HepG2 (cell line): ENCODE measurements around the gene CARMIL3. TPM values are rescaled to one million over a fixed set of nuclear protein-coding genes. Genes with fewer than 3 reads are reported as not detected.

Experiments used
- ATAC-seq: fragments of 200-7000 bp; cut with Tn5 transposase; 3 replicates; pipeline ENCODE4 v1.9.1; 2020; ENCODE audit warnings: mild to moderate bottlenecking, moderate library complexity
- BruUV-seq: library from RNA; stranded (reverse); fragments of 400-500 nt; replicated peaks from 2 replicates; lab custom pipeline; 2021; lab: Mats Ljungman, UMichigan
- CTCF ChIA-PET: fragments of 300-600 bp; formaldehyde crosslinking; extraction: SDS; loops from one replicate; lab custom pipeline; 2021; ENCODE audit warnings: low total read pairs, inconsistent platforms, low intra/inter-chr PET ratio; lab: Yijun Ruan, JAX
- POLR2A ChIA-PET: fragments of 350-600 bp; sonication (Branson Sonifier 250); formaldehyde crosslinking; loops from one replicate; lab custom pipeline; 2020; ENCODE audit warnings: antibody characterized with exemption, inconsistent platforms; lab: Yijun Ruan, JAX
- DNase-seq: peaks from one replicate; pipeline ENCODE4 v3.0.0-alpha.2; 2015; ENCODE audit warnings: low spot score
- FAIRE-seq: peaks from 3 replicates; lab custom pipeline; 2011; peaks lifted over from hg19 to GRCh38; lab: Jason Lieb, UNC
- H2AFZ ChIP-seq: one replicate; pipeline ENCODE4 v1.6.1; 2011; ENCODE audit warnings: low read length, inconsistent platforms
- H3K27ac ChIP-seq: fragments of 300-600 bp; 3 replicates; pipeline ENCODE4 v1.8.0; 2011; ENCODE audit warnings: mixed run types, mild to moderate bottlenecking, mixed read lengths, low read length, inconsistent platforms; ENCODE audit not compliant: insufficient read depth; ENCODE audit errors: extremely low read length
- H3K27me3 ChIP-seq, 2 experiments: fragments of 200-600 bp in 1 of 2; 2 replicates in 1 of 2; 3 replicates in 1 of 2; pipeline versions ENCODE4 v1.6.0 to v1.8.0; 2011; ENCODE audit warnings: low read length in 2 of 2, mild to moderate bottlenecking in 2 of 2, moderate library complexity in 2 of 2, inconsistent platforms in 1 of 2; ENCODE audit not compliant: insufficient read depth in 2 of 2, control insufficient read depth in 1 of 2
- H3K36me3 ChIP-seq, 2 experiments: fragments of 200-600 bp in 1 of 2; replicated peaks in 1 of 2; 2 replicates in 1 of 2; 3 replicates in 1 of 2; pipeline versions ENCODE4 v1.5.1 to v1.8.0; 2011; ENCODE audit warnings: low read length in 2 of 2, inconsistent platforms in 1 of 2; ENCODE audit not compliant: insufficient read depth in 2 of 2, control insufficient read depth in 1 of 2
- H3K4me1 ChIP-seq: 2 replicates; pipeline ENCODE4 v1.5.1; 2012; ENCODE audit warnings: low read length, inconsistent platforms; ENCODE audit not compliant: insufficient read depth
- H3K4me2 ChIP-seq: 2 replicates; pipeline ENCODE4 v1.6.0; 2011; ENCODE audit warnings: low read depth, low read length, inconsistent platforms
- H3K4me3 ChIP-seq, 3 experiments: fragments of 200-600 bp in 1 of 3; sonication (generic), shearing (Covaris generic) in 1 of 3; replicated peaks in 1 of 3; 2 replicates each; pipeline ENCODE4 v1.5.1; 2011 to 2016; ENCODE audit warnings: low read length in 3 of 3, inconsistent platforms in 2 of 3, low read depth in 2 of 3, mild to moderate bottlenecking in 2 of 3, control low read depth in 1 of 3, mixed read lengths in 1 of 3; ENCODE audit not compliant: insufficient read depth in 1 of 3
- H3K79me2 ChIP-seq: one replicate; pipeline ENCODE4 v1.6.1; 2011; ENCODE audit warnings: low read length, inconsistent platforms; ENCODE audit not compliant: insufficient read depth
- H3K9ac ChIP-seq: 2 replicates; pipeline ENCODE4 v1.6.0; 2011; ENCODE audit warnings: mild to moderate bottlenecking, low read depth, low read length, inconsistent platforms; ENCODE audit not compliant: insufficient read depth
- H3K9me3 ChIP-seq: 2 replicates; pipeline ENCODE4 v1.5.1; 2012; ENCODE audit warnings: mild to moderate bottlenecking, low read length
- H4K20me1 ChIP-seq: 2 replicates; pipeline ENCODE4 v1.6.0; 2011; ENCODE audit warnings: inconsistent platforms, mild to moderate bottlenecking, low read length, moderate library complexity; ENCODE audit not compliant: insufficient read depth
- ARNT2 ChIP-seq: sonication (generic); formaldehyde crosslinking; IDR thresholded peaks from 2 replicates; pipeline ENCODE4 v1.8.0; 2022; ENCODE audit warnings: mild to moderate bottlenecking, low read depth, missing genetic modification reagents, moderate library complexity
- ATF7-NPFF ChIP-seq: sonication (generic); formaldehyde crosslinking; IDR thresholded peaks from 2 replicates; pipeline ENCODE4 v1.8.1; 2023; ENCODE audit warnings: mild to moderate bottlenecking, low read depth, missing genetic modification reagents, moderate library complexity
- FOXA3 ChIP-seq: IDR thresholded peaks from 2 replicates; pipeline ENCODE4 v1.6.1; 2016; ENCODE audit warnings: missing genetic modification reagents, missing compliant biosample characterization
- FOXC1 ChIP-seq: sonication (generic); formaldehyde crosslinking; IDR thresholded peaks from 2 replicates; pipeline ENCODE4 v1.8.0; 2022; ENCODE audit warnings: mild to moderate bottlenecking, missing genetic modification reagents, borderline replicate concordance
- JDP2 ChIP-seq: sonication (generic); formaldehyde crosslinking; IDR thresholded peaks from 2 replicates; pipeline ENCODE4 v1.8.1; 2022; ENCODE audit warnings: missing genetic modification reagents, borderline replicate concordance
- MTF2 ChIP-seq: sonication (generic); formaldehyde crosslinking; IDR thresholded peaks from 2 replicates; pipeline ENCODE4 v1.5.0; 2020; ENCODE audit warnings: missing genetic modification reagents, borderline replicate concordance
- PCBP2 ChIP-seq: fragments of 200-400 bp; formaldehyde crosslinking; optimal IDR thresholded peaks from 2 replicates; pipeline ENCODE3; 2018; ENCODE audit warnings: low read length, low read depth; ENCODE audit not compliant: poor library complexity, severe bottlenecking
- PLRG1 ChIP-seq: fragments of 450-650 bp; conservative IDR thresholded peaks from 2 replicates; pipeline ENCODE4 v1.6.1; 2016
- POGK ChIP-seq: sonication (generic); formaldehyde crosslinking; conservative IDR thresholded peaks from 2 replicates; pipeline ENCODE4 v1.8.0; 2022; ENCODE audit warnings: mild to moderate bottlenecking, moderate library complexity, missing genetic modification reagents
- PPARG ChIP-seq: conservative IDR thresholded peaks from 2 replicates; pipeline ENCODE4 v1.6.1; 2016; ENCODE audit warnings: missing biosample characterization, missing genetic modification reagents
- RXRB ChIP-seq: IDR thresholded peaks from 2 replicates; pipeline ENCODE4 v1.6.1; 2016; ENCODE audit warnings: borderline replicate concordance, missing genetic modification reagents, missing compliant biosample characterization
- ZFP82 ChIP-seq: sonication (generic); formaldehyde crosslinking; IDR thresholded peaks from 2 replicates; pipeline ENCODE4 v1.5.1; 2020; ENCODE audit warnings: mild to moderate bottlenecking, missing genetic modification reagents, borderline replicate concordance
- ZNF24 ChIP-seq: fragments of 450-650 bp; IDR thresholded peaks from 2 replicates; pipeline ENCODE4 v1.6.1; 2017; ENCODE audit warnings: antibody characterized with exemption, mild to moderate bottlenecking
- ZNF879 ChIP-seq: sonication (generic); formaldehyde crosslinking; IDR thresholded peaks from 2 replicates; pipeline ENCODE4 v1.8.1; 2023; ENCODE audit warnings: missing genetic modification reagents
- WGBS: methylation state at CpG from one replicate; pipeline ENCODE4 v1.1.6; 2017; ENCODE audit warnings: low lambda C conversion rate; 5-methylcytosine and 5-hydroxymethylcytosine counted together
- in situ Hi-C: cut with HindIII; loops from 2 replicates; pipeline ENCODE4 v1.10.0; 2017; ENCODE audit warnings: low pct_unique_long_range_greater_than_20kb; ENCODE audit not compliant: extremely low pct_ligation_motif_present
- intact Hi-C: fragments of 100-400 bp; cut with micrococcal nuclease; formaldehyde crosslinking; loops from one replicate; pipeline ENCODE4 v1.10.0; 2022; ENCODE audit not compliant: unreplicated experiment
- polyA plus RNA-seq, 8 experiments: library from polyadenylated mRNA; depleted of rRNA in 3 of 8; stranded (reverse) in 7 of 8; unstranded in 1 of 8; fragments of >200 nt; fragmentation: Illumina TruSeq in 4 of 8; extraction: Trizol in 4 of 8; gene quantifications; 2 replicates each; pipeline versions ENCODE4 v1.2.1 to v1.2.3, GENCODE V29; 2011 to 2016; ENCODE audit warnings: low read depth in 4 of 8, missing spikeins in 1 of 8, mixed read lengths in 1 of 8; ENCODE audit not compliant: insufficient read depth in 1 of 8
- total RNA-seq, 5 experiments: library from RNA; depleted of rRNA; stranded (reverse); fragments of >200 nt; fragmentation: Illumina TruSeq; extraction: Trizol; gene quantifications; 2 replicates each; pipeline ENCODE4 v1.2.3, GENCODE V29; 2016; ENCODE audit warnings: low read depth in 1 of 5
- TF ChIP-seq, protein P1 (sequence below): IDR thresholded peaks from 2 replicates; pipeline ENCODE4 v1.6.1; 2016; ENCODE audit warnings: missing compliant biosample characterization, missing genetic modification reagents, borderline replicate concordance
- TF ChIP-seq, protein P2 (sequence below): sonication (generic); formaldehyde crosslinking; IDR thresholded peaks from 2 replicates; pipeline ENCODE4 v1.4.0; 2020; ENCODE audit warnings: missing genetic modification reagents
- TF ChIP-seq, protein P3 (sequence below): IDR thresholded peaks from 2 replicates; pipeline ENCODE4 v1.6.1; 2018; ENCODE audit warnings: missing genetic modification reagents

The CARMIL3 gene
- total and polyA plus RNA-seq, 2 of the 13 experiments (the other 11 are each of a cell fraction or from before 2014, with no cell fraction given) = 0.27 to 0.55 TPM

DNA sequence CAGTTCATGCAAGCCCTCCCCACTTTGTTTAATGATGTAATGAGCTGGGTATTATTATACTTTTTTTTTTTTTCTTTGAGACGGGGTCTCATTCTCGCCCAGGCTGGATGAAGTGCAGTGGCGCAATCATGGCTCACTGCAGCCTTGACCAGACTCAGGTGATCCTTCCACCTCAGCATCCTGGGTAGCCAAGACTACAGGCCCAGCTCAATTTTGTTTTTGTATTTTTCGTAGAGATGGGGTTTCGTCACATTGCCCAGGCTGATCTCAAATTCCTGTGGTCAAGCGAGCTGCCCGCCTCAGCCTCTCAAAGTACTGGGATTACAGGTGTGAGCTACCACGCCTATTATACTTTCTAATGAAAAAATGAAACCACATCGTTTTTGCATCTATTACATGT, 58.3 kb downstream of the CARMIL3 start (continued):
- TF ChIP-seq PCBP2 (no peak), JDP2 (CRISPR knock-in tag) (no peak), ZFP82 (CRISPR knock-in tag) (no peak)
- TF ChIP-seq, protein P1, sequence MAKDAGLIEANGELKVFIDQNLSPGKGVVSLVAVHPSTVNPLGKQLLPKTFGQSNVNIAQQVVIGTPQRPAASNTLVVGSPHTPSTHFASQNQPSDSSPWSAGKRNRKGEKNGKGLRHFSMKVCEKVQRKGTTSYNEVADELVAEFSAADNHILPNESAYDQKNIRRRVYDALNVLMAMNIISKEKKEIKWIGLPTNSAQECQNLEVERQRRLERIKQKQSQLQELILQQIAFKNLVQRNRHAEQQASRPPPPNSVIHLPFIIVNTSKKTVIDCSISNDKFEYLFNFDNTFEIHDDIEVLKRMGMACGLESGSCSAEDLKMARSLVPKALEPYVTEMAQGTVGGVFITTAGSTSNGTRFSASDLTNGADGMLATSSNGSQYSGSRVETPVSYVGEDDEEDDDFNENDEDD (CRISPR knock-in tag) = no peak

- H3K9me3 ChIP-seq = no peaks in the 10 kb centered on the region
- 63% methylated on average over 1 of the region's 1 CpG for WGBS
- intact Hi-C loops = loop anchor here (10.0 kb wide), 2 partner anchors 806 to 1016 kb away; partner anchors contain the start of genes ACIN1, BCL2L2, C14orf119 and PPP1R3E
- POLR2A ChIA-PET = interaction anchor here (1.1 to 11.8 kb wide), 8 partner anchors 15 to 160 kb away, joined by 4 to 594 read pairs (median 22); partner anchors contain the start of genes CHMP4A, EMC9, FITM1 and IRF9
- no peak overlapping the region for H3K9ac ChIP-seq
- no TSS peak for BruUV-seq
- no peak for DNase-seq
- H3K4me3 ChIP-seq = no peak overlapping the region; a peak in 1 of 6 replicates
- in situ Hi-C loops = loop anchor here (25.0 kb wide), 1 partner anchor 1523 kb away; the partner anchor contains the start of genes ABHD4 and DAD1
- H3K79me2 ChIP-seq = peaks cover 7% of the 10 kb centered on the region
- CTCF ChIA-PET = interaction anchor here (1.1 to 5.4 kb wide), 2 partner anchors 50 to 51 kb away, joined by 4 to 86 read pairs; partner anchors contain the start of gene IRF9
- H4K20me1 ChIP-seq = no peaks in the 10 kb centered on the region
- no peak for FAIRE-seq
- H3K4me1 ChIP-seq = peaks cover 59% of the 10 kb centered on the region
- H3K27ac ChIP-seq = peak overlapping the region; percentile 4
- H3K36me3 ChIP-seq = no peaks in the 10 kb centered on the region
- no peak overlapping the region for H2AFZ ChIP-seq
- H3K4me2 ChIP-seq = peak overlapping the region; percentile 26
- H3K27me3 ChIP-seq = no peaks in the 10 kb centered on the region; a peak in 1 of 5 replicates
- ATAC-seq = no peak
- TF ChIP-seq RXRB (CRISPR knock-in tag) (0 out of 2 replicates have a peak, but pooled peaks have one; percentile 9), POGK (CRISPR knock-in tag) (0 out of 2 replicates have a peak, but pooled peaks have one; percentile 39), ZNF879 (CRISPR knock-in tag) (peak; percentile 24; the same call in 1 of the 2 replicates), ZNF24 (0 out of 2 replicates have a peak, but pooled peaks have one; percentile 44), FOXA3 (CRISPR knock-in tag) (peak; percentile 30; the same call in 1 of the 2 replicates), PLRG1 (no peak), ATF7-NPFF (CRISPR knock-in tag) (peak; percentile 73; the same call in 1 of the 2 replicates), ARNT2 (0 out of 2 replicates have a peak, but pooled peaks have one; percentile 41), FOXC1 (CRISPR knock-in tag) (no peak), MTF2 (peak; percentile 32; the same call in 1 of the 2 replicates), PPARG (CRISPR knock-in tag) (peak; percentile 44)
- TF ChIP-seq, protein P2, sequence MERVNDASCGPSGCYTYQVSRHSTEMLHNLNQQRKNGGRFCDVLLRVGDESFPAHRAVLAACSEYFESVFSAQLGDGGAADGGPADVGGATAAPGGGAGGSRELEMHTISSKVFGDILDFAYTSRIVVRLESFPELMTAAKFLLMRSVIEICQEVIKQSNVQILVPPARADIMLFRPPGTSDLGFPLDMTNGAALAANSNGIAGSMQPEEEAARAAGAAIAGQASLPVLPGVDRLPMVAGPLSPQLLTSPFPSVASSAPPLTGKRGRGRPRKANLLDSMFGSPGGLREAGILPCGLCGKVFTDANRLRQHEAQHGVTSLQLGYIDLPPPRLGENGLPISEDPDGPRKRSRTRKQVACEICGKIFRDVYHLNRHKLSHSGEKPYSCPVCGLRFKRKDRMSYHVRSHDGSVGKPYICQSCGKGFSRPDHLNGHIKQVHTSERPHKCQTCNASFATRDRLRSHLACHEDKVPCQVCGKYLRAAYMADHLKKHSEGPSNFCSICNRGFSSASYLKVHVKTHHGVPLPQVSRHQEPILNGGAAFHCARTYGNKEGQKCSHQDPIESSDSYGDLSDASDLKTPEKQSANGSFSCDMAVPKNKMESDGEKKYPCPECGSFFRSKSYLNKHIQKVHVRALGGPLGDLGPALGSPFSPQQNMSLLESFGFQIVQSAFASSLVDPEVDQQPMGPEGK (CRISPR knock-in tag) = no peak
- TF ChIP-seq, protein P3, sequence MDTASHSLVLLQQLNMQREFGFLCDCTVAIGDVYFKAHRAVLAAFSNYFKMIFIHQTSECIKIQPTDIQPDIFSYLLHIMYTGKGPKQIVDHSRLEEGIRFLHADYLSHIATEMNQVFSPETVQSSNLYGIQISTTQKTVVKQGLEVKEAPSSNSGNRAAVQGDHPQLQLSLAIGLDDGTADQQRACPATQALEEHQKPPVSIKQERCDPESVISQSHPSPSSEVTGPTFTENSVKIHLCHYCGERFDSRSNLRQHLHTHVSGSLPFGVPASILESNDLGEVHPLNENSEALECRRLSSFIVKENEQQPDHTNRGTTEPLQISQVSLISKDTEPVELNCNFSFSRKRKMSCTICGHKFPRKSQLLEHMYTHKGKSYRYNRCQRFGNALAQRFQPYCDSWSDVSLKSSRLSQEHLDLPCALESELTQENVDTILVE (CRISPR knock-in tag) = 0 out of 2 replicates have a peak, but pooled peaks have one; percentile 9
Observed at GRCh38 chr14:24110523-24110922, 58.7 kb downstream of the CARMIL3 start.
